Lower lobe of right lung (tissue), 2 donors: ENCODE data around the gene PNMA5. TPM values are rescaled to one million over a fixed set of nuclear protein-coding genes. Genes with fewer than 3 reads are reported as not detected.

Source experiments
- ATAC-seq, 2 donors: fragments of 200-7000 bp; cut with Tn5 transposase; one replicate each; pipeline ENCODE4 v1.9.1; 2020 to 2022; ENCODE audit warnings: mild to moderate bottlenecking in 2 of 2, moderate library complexity in 2 of 2
- DNase-seq: peaks from one replicate; pipeline ENCODE4 v3.0.0-alpha.2; 2020
- H3K27ac ChIP-seq: fragments of 200-600 bp; one replicate; pipeline ENCODE4 v1.8.0; 2022
- H3K27me3 ChIP-seq: fragments of 200-600 bp; one replicate; pipeline ENCODE4 v1.8.0; 2022; ENCODE audit warnings: low read depth
- H3K36me3 ChIP-seq: fragments of 200-600 bp; one replicate; pipeline ENCODE4 v1.8.0; 2022; ENCODE audit warnings: mild to moderate bottlenecking
- H3K4me1 ChIP-seq: fragments of 200-600 bp; one replicate; pipeline ENCODE4 v1.8.0; 2022
- H3K4me3 ChIP-seq: fragments of 200-600 bp; one replicate; pipeline ENCODE4 v1.8.0; 2022; ENCODE audit warnings: mild to moderate bottlenecking
- H3K9me3 ChIP-seq: fragments of 200-600 bp; one replicate; pipeline ENCODE4 v1.8.0; 2022
- CTCF ChIP-seq: fragments of 200-600 bp; IDR thresholded peaks from one replicate; pipeline ENCODE4 v1.8.0; 2022; ENCODE audit warnings: antibody characterized with exemption, mild to moderate bottlenecking
- intact Hi-C: fragments of 100-400 bp; cut with DNase I; formaldehyde crosslinking; loops from one replicate; pipeline ENCODE4 v1.11.0; 2022
- total RNA-seq: library from RNA; stranded (reverse); fragmentation: NEBNext Ultra II Directional; extraction: Animal tissue kit (Norgen Biotek cat#: 25700); gene quantifications from one replicate; pipeline ENCODE4 v1.2.1, GENCODE V29; 2021
- donor health status: DM: no; HTN: yes; CAD: no; lungs with severe emphysema.

Gene PNMA5
- total RNA-seq, 1 donor from 2014 or later, result 0.18 TPM

DNA sequence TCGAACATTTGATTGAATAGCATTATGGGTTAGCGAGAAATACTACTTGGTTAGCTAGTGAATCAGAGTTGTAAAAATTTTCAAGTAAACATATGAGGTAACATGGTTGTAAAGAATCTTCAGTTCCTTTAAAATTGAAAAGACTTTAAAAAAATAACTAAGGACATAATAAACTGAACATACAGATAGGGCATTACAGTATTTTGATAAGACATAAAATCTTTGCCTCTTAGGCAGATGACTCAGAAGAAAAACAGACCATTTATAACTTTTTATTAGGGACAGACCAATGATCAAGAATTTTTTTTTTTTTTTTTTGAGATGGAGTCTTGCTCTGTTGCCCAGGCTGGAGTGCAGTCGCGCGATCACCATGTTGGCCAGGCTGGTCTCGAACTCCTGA lies 43.1 kb downstream of the PNMA5 start:
- no peaks in the 10 kb centered on the region for H3K27me3 ChIP-seq
- intact Hi-C loops, result no loop called here
- no peak overlapping the region for H3K4me3 ChIP-seq
- H3K4me1 ChIP-seq, result no peaks in the 10 kb centered on the region
- TF ChIP-seq CTCF, result no peak
- DNase-seq (no peak), ATAC-seq (no peak)
- H3K9me3 ChIP-seq, result no peaks in the 10 kb centered on the region
- H3K27ac ChIP-seq, result no peak overlapping the region
- H3K36me3 ChIP-seq, result no peaks in the 10 kb centered on the region

DNA sequence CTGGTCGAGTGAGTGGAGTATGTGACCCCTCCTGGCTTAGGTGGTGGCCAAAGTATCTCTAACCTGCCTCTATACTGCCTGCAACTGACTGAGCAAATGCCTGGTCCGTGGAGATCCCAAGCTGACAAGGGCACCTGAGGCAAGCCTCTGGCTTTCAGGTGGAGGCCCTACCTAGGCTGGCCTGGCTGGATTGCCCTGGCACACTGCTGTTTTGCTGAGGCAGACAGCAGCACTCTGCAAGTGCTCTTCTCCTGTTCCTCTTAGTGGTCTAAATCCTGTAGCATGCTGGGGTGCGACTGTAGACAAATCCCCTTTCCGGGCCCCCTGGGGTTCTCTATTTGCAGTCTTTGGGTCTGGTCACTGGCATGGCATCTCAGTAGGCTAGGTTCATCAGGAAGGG lies 44.8 kb downstream of the PNMA5 start:
- Histone ChIP-seq H3K27me3 (no peaks in the 10 kb centered on the region), H3K4me3 (no peak overlapping the region), H3K36me3 (no peaks in the 10 kb centered on the region), H3K27ac (no peak overlapping the region), H3K4me1 (no peaks in the 10 kb centered on the region), H3K9me3 (no peaks in the 10 kb centered on the region)
- ATAC-seq, result no peak
- DNase-seq, result no peak
- TF ChIP-seq CTCF, result no peak
- intact Hi-C loops, result no loop called here

DNA sequence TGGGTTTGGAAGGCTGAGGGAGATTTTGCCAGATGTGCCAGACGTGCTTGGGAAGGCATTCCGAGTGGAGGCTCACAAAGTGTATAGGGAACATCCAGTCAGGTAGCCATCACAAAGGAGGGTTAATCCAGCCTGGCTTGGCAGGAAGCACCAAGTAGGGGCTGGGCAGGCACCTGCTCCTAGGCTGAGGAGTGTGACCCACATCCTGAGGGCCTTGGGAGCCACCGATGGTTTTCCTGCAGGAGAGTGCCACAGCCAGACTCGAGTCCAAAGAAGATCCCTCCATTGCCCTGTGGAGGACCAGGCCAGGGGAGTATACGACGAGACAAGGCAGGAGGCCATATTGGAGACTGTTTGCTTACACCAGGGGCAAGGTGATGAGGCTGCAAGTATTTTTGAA lies 47.2 kb downstream of the PNMA5 start:
- ATAC-seq (no peak), DNase-seq (no peak)
- TF ChIP-seq CTCF, result no peak
- peaks cover 6% of the 10 kb centered on the region for H3K4me1 ChIP-seq
- intact Hi-C loops, result no loop called here
- H3K36me3 ChIP-seq, result no peaks in the 10 kb centered on the region
- H3K9me3 ChIP-seq, result no peaks in the 10 kb centered on the region
- H3K27ac ChIP-seq, result no peak overlapping the region
- no peaks in the 10 kb centered on the region for H3K27me3 ChIP-seq
- no peak overlapping the region for H3K4me3 ChIP-seq

DNA sequence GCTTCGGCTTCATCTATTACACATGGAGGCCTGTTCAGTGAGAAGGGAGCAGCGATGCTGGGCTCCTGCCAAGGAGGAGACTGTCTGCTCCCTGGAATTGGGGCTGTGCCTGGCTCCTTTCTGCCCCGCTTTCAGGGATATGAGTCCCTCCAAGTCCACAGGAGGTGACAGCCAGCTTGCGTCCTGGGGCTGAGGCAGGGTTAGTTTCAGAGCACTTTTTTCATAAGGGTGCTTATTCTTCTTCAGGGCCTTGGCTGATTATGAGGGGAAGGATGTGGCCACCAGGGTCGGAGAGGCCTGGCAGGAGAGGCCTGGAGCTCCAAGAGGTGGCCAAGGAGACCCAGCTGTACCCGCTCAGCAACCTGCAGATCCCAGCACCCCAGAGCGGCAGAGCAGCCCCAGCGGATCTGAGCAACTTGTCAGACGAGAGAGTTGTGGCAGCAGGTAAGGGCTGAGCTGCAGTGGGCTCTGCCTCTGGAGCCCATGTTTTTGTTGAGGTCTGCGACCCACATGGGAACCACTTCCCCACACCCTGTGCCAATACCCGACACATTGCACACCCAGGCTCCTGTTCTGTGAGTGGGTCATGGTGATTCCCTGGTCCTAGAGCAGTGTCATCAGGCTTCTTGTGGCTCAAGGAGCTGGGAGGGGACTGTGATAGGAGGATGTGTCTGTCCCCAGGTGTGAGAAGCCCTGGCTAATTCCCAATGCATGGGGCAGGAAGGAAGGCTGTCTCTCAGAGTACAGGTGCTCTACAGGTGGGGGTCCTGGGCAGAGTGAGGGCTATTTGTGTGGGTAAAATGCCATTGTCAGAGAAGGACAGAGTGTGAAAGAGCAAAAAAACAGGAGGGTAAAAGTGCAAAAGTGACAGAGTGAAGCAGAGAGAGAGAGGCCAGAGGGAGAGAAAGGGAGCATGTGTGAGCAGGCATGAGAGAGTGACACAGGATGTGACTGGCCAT lies 48.6 kb downstream of the PNMA5 start:
- ATAC-seq, result no peak
- DNase-seq, result no peak
- intact Hi-C loops, result no loop called here
- TF ChIP-seq CTCF, result no peak
- peaks cover 6% of the 10 kb centered on the region for H3K4me1 ChIP-seq
- H3K4me3 ChIP-seq, result no peak overlapping the region
- no peak overlapping the region for H3K27ac ChIP-seq
- no peaks in the 10 kb centered on the region for H3K27me3 ChIP-seq
- no peaks in the 10 kb centered on the region for H3K9me3 ChIP-seq
- H3K36me3 ChIP-seq, result no peaks in the 10 kb centered on the region

DNA sequence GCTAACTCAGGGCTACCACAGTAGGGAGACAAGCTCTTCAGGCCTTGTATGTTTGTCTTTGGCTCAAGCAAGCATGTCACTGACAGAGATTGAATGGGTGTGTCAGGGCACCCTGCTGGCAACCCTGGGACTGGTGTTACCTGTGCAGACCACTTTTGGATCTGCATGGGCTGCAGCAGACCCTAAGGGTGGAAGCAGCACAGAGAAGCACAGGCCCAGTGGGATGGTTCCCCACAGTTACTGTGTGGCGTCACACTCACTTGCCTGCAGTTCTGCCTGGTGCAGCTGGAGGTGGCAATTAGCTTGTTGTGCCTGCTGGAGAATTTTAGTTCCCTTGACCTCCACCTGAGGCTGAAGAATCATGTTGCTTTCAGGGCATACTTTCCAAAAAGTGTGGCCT lies 50.1 kb downstream of the PNMA5 start:
- H3K4me3 ChIP-seq, result no peak overlapping the region
- TF ChIP-seq CTCF, result no peak
- H3K9me3 ChIP-seq, result no peaks in the 10 kb centered on the region
- H3K36me3 ChIP-seq, result no peaks in the 10 kb centered on the region
- H3K27ac ChIP-seq, result no peak overlapping the region
- DNase-seq, result no peak
- peaks cover 6% of the 10 kb centered on the region for H3K4me1 ChIP-seq
- H3K27me3 ChIP-seq, result no peaks in the 10 kb centered on the region
- intact Hi-C loops, result no loop called here
- no peak for ATAC-seq
